GM19351 (cell line): ENCODE measurements around the gene MCUB.

Experiments
- ATAC-seq: cut with Tn5 transposase; IDR thresholded peaks from one replicate; pipeline ENCODE4 v1.9.1; 2021; ENCODE audit warnings: mild to moderate bottlenecking, moderate library complexity; ENCODE audit not compliant: unreplicated experiment

The MCUB gene

DNA sequence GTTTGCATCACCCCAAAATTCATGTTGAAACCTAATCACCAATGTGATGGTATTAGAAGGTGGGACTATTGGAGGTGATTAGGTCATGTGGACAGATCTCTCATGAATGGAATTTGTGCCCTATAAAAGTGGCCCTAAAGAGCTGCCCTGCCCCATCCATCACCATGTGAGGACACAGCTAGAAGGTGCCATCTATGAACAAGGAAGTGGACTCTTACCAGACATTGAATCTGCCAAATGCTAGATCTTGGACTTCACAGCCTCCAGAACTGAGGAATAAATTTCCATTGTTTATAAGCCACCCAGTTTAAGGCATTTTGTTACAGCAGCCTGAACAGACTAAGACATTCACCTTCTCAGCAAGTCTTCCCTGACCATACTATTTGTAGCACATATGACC, 162.3 kb downstream of the MCUB start:
- no peak for ATAC-seq

DNA sequence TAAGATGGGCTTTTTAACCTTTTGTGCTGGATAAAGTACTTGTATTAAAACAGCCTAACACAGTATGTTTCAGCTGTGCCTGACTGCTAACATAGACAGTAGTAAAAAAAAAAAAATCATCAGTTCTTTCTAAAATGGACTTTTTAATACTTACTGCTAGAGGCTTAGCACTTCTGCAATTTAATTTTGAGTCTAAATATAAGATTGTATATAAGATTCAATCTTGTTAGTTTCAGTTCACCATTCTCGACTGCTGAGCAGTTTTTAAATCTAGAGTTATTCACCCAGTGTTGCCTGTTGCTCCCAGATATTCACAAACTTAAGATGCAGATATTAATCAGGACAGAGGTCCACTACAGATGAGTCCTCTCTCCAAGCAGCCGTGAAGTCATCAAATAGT, 163.1 kb downstream of the MCUB start:
- ATAC-seq = no peak

DNA sequence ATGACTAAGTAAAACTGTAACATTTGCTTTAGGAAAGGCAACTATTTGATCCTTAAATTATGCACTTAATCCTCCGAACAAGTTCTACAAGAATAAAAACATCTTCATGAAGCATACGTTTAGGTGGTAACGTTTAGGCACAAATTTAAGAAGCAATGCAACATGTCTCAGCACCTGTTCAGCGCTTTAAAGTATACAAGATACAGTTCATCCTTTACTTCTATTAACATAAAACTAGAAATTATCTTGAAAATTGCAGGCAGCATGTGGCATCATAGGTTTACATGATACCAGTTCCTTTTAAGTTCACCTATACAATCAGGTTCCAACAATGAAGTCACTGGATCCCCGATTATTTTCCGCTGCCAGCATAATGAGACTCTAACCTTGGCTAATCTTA, 168.3 kb downstream of the MCUB start:
- no peak for ATAC-seq

DNA sequence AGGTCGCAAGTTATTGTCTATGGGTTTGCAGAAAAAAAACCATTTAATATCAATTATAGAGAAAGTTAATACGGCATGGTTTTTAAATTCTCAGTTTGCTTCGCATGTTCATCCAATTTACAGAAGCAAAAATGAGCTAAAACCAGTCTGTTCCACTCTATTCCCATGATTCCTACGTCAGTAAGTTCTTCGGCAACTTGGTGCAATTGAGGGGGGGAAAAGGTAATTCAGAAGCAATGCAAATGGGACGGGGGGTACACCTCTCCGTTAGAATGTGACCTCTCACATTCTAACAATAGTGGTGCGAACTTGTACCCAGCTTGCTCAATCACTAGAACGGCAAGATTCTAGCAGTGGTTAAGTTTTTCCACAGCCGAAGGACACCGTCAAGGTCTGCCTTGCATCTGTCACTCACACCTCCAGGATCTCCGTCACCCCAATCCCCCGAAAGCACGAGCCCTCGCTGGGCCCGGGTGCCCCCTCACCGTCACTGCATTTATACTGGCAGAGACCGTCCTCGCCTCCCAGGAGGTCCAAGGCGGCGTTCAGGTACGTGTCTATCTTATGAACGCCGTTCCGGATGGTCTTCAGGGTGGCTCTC, 169.2 kb downstream of the MCUB start:
- no peak for ATAC-seq

DNA sequence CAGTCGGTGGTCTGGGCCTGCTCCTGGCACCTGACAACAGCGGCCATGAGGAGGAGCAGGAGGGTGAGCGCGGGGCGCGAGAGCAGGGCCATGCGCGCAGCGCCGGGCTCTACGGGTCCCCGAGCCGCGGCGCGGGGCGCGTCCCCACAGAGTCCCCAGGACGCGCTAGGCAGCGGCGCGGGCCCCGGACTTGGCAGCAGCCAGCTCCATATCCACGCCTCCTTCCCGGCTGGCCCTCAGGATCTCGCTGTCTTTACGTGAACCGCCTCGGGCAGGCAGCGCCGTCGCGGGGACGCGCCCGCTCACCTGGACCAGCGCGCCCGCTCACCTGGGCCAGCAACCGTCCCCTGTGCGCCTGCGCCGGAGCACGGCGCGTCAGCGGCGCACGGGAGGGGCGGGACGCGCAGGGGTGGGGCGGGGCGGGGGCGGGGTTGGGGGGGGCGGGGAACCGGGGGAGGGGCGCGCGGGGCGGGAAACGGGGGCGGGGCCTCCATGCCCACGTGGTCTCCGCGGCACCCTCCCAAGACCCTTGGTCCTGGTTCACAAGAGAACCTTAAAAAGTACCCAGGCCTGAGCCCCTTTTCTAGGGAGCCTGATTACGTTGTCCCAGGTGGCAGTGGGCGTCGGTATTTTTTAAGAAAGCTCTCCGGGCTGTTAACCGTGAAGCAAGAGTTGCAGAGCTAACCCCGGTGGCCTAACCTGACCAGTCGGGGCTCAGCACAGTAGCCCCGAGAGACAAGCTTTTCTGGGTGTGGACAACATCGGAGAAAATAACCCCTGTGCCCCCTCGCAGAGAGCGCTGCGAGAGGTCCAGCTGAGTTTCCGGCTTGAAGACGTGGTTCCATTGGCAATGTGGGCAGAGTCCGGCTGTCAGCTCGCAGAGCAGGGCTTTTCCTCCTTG, 169.9 kb downstream of the MCUB start, which contains the start of gene PLA2G12A:
TSS of gene PLA2G12A (minus strand) at position 353 of the 901 bp plus-strand sequence. CDS start at position 92, 261 bp downstream.
- ATAC-seq = peak; percentile 79

DNA sequence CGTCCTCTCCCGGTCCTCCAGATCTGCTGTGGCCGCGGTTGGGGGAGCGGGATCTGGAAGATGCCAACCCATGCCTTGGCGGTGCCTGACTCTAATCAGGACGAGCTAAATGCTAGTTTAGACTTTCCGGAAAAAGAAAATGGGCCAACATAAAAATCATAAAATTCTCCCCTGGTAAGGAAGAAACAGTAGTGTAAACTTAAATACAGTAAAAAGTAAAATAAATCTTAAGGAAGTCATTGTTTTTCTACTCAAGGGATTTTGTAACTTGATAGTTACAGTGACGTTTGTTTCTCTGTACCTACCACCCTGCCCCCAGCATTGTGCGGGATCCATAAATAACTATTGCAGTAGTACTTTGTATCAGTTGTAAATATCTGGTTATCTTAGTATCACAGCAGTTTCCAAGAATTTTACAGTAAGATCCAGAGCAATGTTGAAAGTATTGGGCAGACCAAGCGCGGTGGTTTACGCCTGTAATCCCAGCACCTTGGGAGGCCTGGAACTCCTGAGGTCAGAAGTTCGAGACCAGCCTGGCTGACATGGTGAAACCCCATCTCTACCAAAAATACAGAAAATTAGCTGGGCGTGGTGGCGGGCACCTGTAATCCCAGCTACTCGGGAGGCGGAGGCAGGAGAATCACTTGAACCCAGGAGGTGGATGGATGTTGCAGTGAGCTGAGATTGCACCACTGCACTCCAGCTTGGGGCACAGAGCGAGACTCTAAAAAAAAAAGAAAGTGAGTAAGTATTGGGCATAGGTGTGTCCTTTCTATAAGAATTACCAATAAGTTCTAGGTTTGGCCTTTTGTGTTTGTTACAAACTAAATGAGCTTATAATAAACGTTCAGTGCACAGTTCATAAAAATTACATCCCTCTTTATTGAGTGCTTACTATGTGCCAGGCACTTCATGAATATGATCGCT, 170.8 kb downstream of the MCUB start:
- ATAC-seq = no peak

DNA sequence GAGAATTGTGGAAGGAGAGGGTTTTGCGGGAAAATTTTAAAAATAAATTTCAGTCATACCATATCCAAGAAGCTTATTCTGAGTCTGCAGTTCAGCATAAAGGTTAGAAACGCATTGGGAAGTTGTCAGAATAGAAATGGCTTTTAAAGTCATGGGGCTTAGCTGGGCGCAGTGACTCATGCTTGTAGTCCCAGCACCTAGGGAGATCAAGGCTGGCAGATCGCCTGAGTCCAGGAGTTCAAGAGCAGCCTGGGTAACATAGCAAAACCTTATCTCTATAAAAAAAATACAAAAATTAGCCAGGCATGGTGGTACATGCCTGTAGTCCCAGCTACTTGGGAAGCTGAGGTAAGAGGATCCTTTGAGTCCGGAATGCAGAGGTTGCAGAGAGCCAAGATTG, 173.7 kb downstream of the MCUB start:
- no peak for ATAC-seq

DNA sequence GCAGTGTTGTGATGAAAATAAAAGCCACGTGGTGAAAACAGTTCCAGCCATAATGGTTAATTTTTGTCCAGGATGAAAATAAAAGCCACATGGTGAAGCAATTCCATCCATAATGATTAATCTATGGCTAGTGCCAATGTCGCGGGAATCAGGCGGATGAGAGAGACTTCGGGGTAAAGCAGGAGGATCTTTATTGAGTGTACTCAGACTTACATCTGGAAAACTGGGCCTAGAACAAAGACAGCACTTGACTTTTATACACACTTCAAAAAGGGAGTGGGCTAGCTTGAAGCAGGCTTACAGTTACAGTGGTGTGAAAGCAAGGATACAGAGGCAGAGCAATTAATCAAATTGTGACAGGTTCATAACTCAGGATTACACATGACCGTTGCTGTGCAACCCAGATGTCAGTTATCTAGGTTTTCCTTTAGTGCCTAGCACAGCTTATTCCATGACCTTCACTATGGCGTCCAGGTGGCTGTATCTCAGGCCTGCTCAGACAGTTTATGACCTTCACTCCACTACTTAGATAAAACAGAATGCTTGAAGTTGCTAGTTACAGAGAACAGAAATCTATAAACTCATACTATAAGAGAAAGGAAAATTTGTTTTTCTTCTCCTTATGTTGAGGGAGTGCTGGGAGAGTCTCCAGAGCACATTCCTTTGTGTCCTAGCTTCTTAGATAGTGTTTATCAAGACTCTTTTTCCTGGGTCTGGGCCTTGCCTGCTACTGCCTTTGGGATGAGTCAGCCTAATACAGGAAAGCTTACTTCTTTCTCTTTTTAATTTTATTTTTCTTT, 175.7 kb downstream of the MCUB start:
- ATAC-seq = no peak
